NCI-H2171 treated with DMSO at 0.1 percent for 48 hours (cell line): ENCODE measurements around the gene STIM1.

Source experiments
- DNase-seq: peaks from one replicate; lab custom pipeline; 2025; lab: John Stamatoyannopoulos, UW

Gene STIM1

GRCh38 chr11:3952715-3953114 lies 97.3 kb downstream of the STIM1 start:
- no peak for DNase-seq

GRCh38 chr11:3953327-3953726 lies 97.9 kb downstream of the STIM1 start:
- no peak for DNase-seq

- no peak for DNase-seq
These were observed 99.2 kb downstream of the STIM1 start for GRCh38 chr11:3954448-3955298.

DNA sequence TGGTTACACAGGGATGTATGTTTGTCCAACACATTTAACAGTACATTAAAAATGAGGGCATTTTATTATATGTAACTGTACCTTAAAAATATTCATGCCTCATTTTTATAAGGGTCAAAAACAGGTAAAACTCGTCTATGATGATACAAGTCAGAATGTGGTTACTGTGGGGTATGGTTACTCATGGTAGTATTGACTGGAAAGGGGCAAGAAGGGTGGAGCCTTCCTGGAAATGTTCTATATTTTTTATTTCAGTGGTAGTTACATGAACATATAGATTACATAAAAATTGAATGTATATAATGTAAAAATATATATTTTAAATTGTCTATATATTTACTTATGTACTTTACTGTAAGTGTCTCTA lies 99.8 kb downstream of the STIM1 start:
- DNase-seq: no peak

- DNase-seq: no peak
These were observed 100.6 kb downstream of the STIM1 start for GRCh38 chr11:3956038-3956437.

GRCh38 chr11:3956748-3957147 lies 101.3 kb downstream of the STIM1 start:
- no peak for DNase-seq

GRCh38 chr11:3957437-3957836 lies 102.0 kb downstream of the STIM1 start:
- DNase-seq: no peak

GRCh38 chr11:3958281-3958680 lies 102.8 kb downstream of the STIM1 start:
- no peak for DNase-seq

DNA sequence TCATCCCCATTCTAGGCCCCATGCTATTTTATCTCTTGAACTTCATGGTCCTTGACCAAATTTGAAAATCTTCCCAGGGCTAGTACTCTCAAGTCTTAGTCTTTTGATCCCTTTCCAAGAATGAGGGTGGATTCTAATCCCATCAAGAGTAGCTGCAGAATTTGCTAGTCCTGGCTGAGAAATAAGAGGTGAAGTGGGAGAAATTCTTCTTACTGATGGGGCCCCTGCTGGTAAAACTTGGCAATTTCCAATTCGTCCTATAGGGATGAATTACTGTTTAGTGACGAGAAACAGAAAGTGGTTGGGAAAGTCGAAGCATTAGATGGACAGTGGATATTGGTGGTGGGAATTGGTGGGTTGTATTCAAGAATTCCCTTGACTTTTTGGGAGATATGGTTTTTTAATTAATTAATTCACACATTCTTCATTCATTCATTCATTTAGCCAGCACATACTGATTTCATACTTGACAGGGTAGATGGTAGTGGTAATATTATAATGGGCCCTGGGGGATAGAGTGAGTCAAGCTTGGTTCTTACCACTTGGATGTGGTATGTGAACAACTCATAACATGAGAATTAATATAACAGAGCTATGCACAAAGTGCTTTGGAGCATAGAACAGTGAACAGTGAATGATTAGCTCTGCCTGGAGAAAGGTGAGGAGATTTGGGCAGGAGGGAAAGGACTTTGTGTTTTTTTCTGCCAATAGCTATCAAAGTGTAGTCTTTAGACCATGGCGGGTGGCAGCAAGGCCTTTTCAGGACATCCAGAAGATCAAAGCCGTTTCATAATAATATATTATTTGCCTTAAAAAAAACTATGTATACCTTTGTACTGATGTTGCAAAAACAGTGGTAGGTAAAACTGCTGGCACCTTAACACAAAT lies 103.8 kb downstream of the STIM1 start:
- no peak for DNase-seq

DNA sequence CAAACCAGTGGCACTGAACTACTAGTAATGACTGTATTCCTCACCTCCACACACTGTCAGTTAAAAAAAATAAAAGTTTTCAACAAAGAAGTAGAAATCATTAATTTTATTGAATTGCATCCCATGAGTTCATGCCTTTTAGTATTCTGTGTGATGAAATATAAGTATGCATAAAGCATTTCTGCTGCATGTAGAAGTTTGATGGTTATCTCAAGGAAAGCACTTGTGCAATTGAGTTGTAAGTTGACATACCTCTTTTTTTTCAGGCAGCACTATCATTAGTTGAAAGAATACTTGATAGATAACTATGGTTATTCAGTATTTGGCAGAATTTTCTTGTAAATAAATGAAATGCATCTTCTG lies 104.4 kb downstream of the STIM1 start:
- DNase-seq: no peak

DNA sequence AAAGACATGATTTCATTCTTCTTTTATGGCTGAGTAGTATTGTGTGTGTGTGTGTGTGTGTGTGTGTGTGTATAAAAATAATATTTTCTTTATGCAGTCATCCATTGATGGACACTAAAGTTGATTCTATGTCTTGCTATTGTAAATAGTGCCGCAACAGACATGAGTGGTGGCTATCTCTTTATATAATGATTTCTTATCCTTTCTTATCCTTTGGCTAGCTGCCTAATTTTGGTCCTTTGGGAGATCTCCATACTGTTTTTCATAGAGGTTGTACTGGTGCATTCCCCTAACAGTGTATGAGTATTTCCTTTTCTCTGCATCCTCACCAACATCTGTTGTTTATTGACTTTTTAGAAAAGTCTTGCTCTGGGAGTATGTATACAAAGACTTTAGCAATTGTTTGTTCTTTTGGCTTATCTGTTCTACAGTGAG lies 107.0 kb downstream of the STIM1 start:
- DNase-seq: peak; percentile 41

DNA sequence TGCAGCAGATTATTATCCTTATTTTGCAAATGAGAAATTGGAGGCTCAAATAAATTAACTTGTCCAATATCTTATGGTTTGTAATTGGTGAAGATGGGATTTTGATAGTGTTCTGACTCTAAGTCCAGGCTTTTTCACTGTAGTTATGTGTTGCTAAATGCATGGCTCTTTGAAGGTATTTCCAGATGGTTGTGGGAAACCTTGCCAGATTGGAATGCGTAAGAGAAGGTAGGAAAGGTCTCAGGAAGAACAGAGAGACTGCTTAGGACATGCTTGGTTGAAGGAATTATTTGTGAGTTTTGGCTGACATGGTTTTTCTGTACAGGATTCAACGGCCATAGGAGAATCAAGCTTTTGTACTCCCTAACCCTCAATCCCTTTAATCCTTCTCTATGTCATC lies 108.6 kb downstream of the STIM1 start:
- DNase-seq: no peak

DNA sequence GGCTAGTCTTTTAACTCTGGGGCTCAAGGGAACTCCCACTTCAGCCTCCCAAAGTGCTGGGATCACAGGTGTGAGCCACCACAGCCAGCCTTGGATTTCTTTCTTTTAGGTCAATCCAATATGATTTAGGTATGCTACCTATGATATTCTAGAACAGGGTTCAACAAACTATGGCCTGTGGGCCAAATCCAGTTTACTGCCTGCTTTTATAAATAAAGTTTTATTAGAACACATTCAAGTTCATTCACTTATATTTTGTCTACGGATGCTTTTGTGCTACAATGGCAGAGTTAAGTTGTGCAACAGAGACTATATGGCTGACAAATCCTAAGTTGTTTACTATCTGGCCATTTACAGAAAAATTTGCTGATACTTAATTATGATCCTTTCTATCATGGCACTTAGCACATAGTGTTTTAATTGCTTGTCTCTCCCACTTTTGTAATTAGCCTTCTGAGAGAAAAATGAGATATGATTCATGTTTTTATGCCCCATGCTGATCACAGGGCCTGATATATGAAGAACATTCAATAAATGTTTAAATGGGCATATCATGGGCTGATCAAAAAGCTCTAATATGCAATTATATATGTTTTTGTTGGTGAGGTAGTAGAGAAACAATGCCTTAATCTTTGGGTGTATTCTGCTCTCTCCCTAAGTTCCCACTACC lies 109.6 kb downstream of the STIM1 start:
- DNase-seq: no peak

DNA sequence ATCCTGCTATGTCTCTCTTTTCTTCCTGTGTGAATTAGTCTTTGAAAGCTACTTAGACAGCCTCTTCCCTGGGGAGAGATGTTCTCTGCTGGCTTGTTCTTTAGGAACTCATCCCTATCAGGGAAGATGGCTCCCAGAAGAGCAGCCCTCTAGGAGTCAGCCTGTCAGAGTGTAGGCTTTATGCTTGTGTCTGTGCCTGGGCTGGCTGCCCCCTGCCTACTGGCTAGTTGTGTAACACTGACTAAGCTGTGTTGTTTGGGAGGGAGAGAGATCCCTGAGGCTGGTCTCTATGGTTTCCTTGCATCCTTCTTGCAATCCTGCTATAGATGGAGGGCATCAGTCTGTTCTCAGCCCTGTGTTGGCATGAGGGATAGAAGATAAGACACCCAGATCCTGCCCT lies 112.2 kb downstream of the STIM1 start:
- DNase-seq: no peak

GRCh38 chr11:3969200-3969599 lies 113.7 kb downstream of the STIM1 start:
- no peak for DNase-seq

- DNase-seq: no peak
These were observed 114.1 kb downstream of the STIM1 start for GRCh38 chr11:3969613-3970012.

DNA sequence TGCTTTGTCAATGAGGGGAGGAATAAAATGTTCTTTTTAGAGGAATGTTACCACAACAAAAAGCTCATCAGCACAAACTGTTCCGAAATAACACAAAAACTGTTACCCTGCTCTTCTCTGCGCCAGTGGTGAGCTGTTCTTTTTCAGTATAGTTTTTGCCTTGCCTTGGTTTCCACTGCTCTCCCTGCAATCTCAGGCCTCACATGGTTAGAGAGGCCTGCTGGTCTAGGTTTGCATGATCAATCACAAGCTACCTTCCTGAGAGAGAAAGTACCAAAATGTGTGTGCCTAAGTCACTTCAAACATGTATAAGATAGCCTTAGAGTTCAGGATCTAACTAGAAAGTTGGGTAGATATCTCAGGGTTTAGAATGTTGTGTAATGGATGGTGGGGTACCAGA lies 114.6 kb downstream of the STIM1 start:
- no peak for DNase-seq

DNA sequence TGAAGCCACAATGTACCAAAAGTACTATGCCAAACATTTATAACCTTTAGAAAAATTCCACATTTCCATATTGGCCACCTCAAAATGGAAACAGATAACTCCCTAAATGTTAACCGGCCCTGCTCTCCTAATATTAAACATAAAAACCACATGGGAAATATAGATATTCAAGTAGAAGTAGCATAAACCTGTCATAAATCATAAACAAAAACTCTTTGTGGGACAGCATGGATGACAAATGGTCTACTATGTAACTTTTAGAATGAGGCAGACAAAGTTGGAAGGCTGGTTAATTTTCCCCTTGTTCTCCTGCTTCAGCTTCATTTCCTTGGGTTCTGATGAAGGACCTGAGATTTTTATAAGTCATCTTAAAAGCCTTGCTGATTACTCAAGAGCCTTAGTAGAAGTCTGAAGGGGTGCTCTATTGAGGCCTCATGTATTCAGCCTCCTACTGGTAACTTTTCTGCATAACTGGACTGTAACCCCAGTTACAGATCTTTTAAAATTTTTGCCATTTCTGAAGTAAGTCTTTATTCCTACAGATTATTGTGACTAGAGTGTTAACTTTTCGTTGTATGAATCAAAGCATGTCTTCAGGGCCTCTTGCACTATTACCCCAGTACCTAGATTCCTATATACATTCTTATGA lies 116.4 kb downstream of the STIM1 start:
- no peak for DNase-seq

DNA sequence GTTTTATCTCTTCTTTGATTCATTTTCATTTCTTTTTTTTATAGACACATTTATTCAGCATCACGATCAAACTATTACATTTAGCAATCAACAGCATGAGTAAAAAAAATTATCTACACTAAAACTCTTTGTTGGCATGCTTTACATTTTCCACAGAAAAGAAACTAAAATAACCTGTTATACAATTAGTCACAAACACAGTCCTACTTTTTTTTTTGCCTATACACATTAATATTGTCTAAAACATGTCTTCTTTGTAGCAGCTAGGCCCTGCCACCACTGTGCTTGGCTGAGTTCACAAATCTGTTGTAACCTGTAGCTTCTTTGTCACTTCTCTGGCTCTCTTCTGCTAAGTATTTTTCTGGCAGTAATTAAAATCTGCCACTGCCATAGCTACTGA lies 117.0 kb downstream of the STIM1 start:
- no peak for DNase-seq

DNA sequence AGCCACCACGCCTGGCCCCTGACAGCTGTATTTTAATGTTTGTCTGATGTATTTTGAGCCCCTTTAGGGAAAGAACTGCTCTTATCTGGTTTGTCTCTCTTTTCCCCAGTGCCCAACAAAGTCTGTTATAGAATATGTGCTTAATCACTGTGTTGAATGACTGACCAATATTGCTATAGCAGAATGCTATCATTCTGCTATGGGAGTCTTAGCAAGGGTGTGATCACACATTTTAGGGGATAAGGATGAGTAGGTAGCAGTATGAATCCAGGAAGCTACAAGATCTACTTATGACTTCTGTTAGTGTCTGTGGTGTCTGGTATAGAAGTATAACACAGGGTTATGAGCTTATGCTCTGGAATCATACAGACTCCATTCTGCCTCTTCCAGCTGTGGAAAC lies 121.6 kb downstream of the STIM1 start:
- no peak for DNase-seq

GRCh38 chr11:3981084-3981633 lies 125.7 kb downstream of the STIM1 start:
- no peak for DNase-seq

GRCh38 chr11:3982431-3982830 lies 127.0 kb downstream of the STIM1 start:
- DNase-seq: no peak
